WI38 (cell line): ENCODE results near the gene FOXN1.
"Not testable (repeated sequence)": the region's sequence is repeated elsewhere in the genome, so short reads cannot be mapped to it uniquely, and the experiment has no call there.

ENCODE experiments used
- H3K4me3 ChIP-seq: 2 replicates; pipeline ENCODE4 v1.5.1; 2011; ENCODE audit warnings: low read depth, mild to moderate bottlenecking, control low read depth, low read length
- TF ChIP-seq, protein P1 (sequence below): IDR thresholded peaks from 2 replicates; pipeline ENCODE4 v1.5.1; 2012; ENCODE audit warnings: low read depth, mild to moderate bottlenecking, control low read depth, low read length

FOXN1 gene, protein sequence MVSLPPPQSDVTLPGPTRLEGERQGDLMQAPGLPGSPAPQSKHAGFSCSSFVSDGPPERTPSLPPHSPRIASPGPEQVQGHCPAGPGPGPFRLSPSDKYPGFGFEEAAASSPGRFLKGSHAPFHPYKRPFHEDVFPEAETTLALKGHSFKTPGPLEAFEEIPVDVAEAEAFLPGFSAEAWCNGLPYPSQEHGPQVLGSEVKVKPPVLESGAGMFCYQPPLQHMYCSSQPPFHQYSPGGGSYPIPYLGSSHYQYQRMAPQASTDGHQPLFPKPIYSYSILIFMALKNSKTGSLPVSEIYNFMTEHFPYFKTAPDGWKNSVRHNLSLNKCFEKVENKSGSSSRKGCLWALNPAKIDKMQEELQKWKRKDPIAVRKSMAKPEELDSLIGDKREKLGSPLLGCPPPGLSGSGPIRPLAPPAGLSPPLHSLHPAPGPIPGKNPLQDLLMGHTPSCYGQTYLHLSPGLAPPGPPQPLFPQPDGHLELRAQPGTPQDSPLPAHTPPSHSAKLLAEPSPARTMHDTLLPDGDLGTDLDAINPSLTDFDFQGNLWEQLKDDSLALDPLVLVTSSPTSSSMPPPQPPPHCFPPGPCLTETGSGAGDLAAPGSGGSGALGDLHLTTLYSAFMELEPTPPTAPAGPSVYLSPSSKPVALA

DNA sequence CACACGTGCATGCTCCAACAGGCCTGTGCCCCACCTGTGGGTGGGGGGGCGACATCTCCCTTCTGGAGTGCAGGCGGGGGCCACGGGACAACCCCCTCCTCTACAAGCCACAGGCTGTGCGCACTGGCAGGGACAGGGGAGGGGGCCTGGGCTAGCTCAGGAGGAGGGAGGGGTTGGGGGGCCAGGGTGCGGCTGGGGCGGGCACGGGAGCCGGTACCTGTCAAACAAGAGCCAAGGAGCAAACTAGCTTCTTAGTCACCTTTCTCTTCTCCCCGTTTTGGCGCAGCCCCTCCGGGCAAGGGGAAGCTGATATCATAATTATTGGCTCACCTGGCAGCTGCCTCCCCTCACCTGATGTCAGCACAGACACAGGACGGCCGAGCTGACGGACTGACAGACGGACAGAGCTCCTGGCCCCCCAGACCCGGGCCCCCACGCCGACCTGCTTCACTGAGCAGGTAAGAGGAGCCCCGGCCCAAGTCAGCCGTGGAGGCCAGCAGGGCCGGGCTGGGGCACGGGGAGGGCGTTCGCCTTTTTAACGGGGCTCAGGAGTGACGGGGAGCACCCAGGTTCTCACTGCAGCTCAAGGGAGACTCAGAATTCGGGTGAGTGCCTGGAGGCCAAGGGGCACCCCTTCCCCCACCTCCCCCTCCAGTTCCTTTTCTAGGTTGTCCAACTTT is at the start of gene FOXN1:
Gene FOXN1 (plus strand): TSS at position 363 of the 680 bp plus-strand sequence. CDS start 17,622 bp downstream, outside the sequence.
- H3K4me3 ChIP-seq = no peak within 1 kb of the TSS
- TF ChIP-seq, protein P1, sequence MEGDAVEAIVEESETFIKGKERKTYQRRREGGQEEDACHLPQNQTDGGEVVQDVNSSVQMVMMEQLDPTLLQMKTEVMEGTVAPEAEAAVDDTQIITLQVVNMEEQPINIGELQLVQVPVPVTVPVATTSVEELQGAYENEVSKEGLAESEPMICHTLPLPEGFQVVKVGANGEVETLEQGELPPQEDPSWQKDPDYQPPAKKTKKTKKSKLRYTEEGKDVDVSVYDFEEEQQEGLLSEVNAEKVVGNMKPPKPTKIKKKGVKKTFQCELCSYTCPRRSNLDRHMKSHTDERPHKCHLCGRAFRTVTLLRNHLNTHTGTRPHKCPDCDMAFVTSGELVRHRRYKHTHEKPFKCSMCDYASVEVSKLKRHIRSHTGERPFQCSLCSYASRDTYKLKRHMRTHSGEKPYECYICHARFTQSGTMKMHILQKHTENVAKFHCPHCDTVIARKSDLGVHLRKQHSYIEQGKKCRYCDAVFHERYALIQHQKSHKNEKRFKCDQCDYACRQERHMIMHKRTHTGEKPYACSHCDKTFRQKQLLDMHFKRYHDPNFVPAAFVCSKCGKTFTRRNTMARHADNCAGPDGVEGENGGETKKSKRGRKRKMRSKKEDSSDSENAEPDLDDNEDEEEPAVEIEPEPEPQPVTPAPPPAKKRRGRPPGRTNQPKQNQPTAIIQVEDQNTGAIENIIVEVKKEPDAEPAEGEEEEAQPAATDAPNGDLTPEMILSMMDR = no peak

DNA sequence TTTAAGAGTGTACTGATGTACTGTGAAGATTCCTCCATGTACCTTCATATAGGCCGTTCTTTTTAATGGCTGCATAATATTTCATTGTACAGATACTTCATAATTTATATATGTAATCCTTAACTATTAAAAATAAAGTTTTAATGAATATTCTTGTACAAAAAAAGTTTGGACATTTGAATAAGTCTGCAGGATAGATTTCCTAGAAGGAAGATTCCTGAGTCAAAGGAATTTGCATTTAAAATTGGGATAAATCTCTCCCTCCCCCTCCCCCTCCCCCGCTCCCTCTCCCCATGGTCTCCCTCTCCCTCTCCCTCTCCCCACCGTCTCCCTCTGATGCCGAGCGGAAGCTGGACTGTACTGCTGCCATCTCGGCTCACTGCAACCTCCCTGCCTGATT is 48.3 kb upstream of the FOXN1 start:
- TF ChIP-seq, protein P1 = no peak
- no peak overlapping the region for H3K4me3 ChIP-seq

DNA sequence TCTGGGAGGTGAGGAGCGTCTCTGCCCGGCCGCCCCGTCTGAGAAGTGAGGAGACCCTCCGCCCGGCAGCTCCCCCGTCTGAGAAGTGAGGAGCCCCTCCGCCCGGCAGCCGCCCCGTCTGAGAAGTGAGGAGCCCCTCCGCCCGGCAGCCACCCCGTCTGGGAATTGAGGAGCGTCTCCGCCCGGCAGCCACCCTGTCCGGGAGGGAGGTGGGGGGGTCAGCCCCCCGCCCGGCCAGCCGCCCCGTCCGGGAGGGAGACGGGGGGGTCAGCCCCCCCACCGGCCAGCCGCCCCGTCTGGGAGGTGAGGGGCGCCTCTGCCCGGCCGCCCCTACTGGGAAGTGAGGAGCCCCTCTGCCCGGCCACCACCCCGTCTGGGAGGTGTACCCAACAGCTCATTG is 47.3 kb upstream of the FOXN1 start:
- H3K4me3 ChIP-seq = not testable (repeated sequence)

DNA sequence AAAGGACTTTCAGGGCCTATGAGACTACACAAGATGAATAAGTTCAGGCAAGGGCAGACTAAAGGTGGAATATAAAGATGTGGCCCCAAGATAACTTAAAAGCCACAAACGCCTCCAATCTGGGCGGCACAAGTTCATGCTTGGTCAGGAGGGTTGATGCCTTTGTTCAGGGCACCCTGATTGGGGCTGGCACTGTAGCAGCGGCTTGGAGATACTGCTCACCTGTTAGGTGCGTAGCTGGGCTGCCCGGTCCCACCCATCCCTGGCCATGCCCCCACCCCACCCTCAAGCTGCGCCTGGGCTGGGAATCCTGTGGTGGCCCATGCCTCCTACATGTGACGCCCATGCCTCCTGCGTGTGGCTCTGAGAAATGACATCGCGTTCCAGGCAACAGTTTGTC is 45.2 kb upstream of the FOXN1 start:
- H3K4me3 ChIP-seq = no peak overlapping the region
- TF ChIP-seq, protein P1 = no peak

DNA sequence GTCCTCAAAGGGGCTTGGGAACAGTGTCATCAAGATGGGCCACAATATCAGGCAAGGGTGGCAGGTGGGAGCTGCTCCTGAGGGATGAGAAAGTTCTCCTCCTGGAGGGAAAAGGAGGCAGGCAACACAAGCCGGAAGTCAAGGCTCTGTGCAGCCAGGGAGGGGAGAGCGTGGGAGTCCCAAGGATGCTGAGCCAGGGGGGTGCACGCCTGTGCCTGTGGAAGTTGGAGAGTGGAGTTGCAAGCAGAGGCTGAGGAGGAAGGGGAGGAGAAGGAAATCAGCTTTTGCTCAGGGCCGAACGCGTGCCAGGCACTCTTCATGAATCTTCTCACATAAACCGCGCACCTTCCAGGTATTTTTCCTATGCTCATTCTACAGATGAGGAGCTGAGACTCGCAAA is 40.1 kb upstream of the FOXN1 start:
- TF ChIP-seq, protein P1 = no peak
- no peak overlapping the region for H3K4me3 ChIP-seq

DNA sequence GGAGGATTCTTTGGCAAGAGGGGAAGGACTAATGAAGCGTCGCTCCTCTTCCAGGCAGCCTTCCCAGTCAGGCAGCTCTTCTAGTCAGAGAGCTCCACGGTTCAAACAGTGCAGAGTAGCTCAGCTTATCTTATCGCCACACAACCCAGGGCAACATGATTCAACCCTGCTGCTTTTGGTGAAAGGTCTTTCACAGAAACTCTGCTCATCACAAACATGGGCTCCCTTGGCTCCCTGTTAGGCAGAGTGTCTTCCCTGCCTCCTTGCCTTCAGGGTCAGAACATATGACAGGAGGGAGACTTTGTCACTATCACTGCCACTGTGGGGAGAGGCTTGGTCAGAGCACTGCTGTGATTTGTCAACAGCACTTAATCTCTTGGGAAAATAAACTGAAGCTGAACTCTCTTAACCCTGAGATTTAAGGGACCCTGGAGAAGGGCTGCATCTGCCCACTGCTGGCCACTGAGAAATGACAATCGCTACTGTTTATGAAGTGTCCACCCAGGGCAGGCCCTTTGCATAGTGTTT is 39.6 kb upstream of the FOXN1 start:
- H3K4me3 ChIP-seq = no peak overlapping the region
- TF ChIP-seq, protein P1 = no peak

DNA sequence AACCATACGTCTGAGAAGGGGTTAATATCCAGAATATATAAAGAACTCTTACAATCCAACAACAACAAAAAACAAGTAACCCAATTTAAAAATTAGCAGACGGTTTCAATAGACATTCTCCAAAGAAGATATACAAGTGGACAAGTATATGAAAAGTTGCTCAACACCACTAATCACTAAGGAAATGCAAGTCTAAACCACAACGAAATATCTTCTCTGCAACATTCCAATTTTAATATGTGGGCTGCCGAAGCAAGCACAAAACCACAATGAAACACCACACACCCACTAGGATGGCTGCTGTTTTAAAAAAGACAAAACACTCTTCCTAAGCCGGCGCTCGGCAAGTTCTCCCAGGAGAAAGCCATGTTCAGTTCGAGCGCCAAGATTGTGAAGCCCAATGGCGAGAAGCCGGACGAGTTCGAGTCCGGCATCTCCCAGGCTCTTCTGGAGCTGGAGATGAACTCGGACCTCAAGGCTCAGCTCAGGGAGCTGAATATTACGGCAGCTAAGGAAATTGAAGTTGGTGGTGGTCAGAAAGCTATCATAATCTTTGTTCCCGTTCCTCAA is 38.6 kb upstream of the FOXN1 start:
- no peak overlapping the region for H3K4me3 ChIP-seq
- TF ChIP-seq, protein P1 = no peak

DNA sequence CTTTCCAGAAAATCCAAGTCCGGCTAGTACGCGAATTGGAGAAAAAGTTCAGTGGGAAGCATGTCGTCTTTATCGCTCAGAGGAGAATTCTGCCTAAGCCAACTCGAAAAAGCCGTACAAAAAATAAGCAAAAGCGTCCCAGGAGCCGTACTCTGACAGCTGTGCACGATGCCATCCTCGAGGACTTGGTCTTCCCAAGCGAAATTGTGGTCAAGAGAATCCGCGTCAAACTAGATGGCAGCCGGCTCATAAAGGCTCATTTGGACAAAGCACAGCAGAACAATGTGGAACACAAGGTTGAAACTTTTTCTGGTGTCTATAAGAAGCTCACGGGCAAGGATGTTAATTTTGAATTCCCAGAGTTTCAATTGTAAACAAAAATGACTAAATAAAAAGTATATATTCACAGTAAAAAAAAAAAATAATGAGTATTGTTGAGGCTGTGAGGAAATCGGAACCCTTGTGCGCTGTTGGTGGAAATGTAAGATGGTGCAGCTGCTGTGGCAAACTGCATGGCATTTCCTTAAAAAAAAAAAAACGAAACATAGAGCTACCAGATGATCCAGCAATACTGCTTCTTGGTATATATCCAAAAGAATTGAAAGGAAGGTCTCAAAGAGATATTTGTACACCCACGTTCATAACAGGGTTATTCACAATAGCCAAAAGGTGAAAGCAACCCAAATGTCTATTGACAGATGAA is 38.0 kb upstream of the FOXN1 start:
- not testable (repeated sequence) for H3K4me3 ChIP-seq
